Neural cell (in vitro differentiated cells): ENCODE measurements around the gene SKIC8.

ENCODE experiments used
- EP300 ChIP-seq: fragments of 450-650 bp; conservative IDR thresholded peaks from 2 replicates; pipeline ENCODE4 v1.6.1; 2014; ENCODE audit warnings: antibody characterized with exemption, mild to moderate bottlenecking, moderate library complexity; ENCODE audit not compliant: poor library complexity, severe bottlenecking
- POLR2AphosphoS5 ChIP-seq: IDR thresholded peaks from 2 replicates; pipeline ENCODE4 v1.6.1; 2012
- RAD21 ChIP-seq: fragments of 450-650 bp; conservative IDR thresholded peaks from 2 replicates; pipeline ENCODE4 v1.6.1; 2014; ENCODE audit warnings: antibody characterized with exemption, mild to moderate bottlenecking, moderate library complexity
- SMC3 ChIP-seq: fragments of 450-650 bp; conservative IDR thresholded peaks from 2 replicates; pipeline ENCODE4 v1.6.1; 2014; ENCODE audit warnings: antibody characterized with exemption, mild to moderate bottlenecking, moderate library complexity; ENCODE audit not compliant: poor library complexity
- TF ChIP-seq, protein P1 (sequence below): fragments of 450-650 bp; IDR thresholded peaks from 2 replicates; pipeline ENCODE4 v1.5.1; 2014; ENCODE audit warnings: antibody characterized with exemption, mild to moderate bottlenecking, moderate library complexity; ENCODE audit not compliant: poor library complexity, severe bottlenecking
- TF ChIP-seq, protein P2 (sequence below): IDR thresholded peaks from 2 replicates; pipeline ENCODE4 v1.6.1; 2012; ENCODE audit warnings: borderline replicate concordance

DNA sequence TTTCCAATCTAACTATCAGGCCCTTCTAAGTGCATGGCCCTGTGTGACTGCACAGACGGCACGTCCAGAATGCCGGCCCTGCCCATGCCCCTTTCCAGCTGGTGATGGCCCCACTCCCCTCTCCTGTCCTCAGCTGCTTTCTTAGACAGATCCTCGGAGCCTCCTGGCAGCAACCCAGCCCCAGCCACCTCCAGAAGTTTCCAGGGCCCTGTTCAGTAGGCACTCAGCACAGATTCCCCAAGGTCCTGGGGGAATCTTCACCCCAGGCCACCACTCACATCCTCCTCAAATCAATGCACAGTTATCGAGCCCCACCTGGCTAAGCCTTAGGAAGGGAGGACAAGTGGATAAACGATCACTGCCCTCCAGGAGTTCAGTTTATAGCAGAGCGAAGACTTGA, 39.4 kb upstream of the SKIC8 start:
- TF ChIP-seq, protein P1, sequence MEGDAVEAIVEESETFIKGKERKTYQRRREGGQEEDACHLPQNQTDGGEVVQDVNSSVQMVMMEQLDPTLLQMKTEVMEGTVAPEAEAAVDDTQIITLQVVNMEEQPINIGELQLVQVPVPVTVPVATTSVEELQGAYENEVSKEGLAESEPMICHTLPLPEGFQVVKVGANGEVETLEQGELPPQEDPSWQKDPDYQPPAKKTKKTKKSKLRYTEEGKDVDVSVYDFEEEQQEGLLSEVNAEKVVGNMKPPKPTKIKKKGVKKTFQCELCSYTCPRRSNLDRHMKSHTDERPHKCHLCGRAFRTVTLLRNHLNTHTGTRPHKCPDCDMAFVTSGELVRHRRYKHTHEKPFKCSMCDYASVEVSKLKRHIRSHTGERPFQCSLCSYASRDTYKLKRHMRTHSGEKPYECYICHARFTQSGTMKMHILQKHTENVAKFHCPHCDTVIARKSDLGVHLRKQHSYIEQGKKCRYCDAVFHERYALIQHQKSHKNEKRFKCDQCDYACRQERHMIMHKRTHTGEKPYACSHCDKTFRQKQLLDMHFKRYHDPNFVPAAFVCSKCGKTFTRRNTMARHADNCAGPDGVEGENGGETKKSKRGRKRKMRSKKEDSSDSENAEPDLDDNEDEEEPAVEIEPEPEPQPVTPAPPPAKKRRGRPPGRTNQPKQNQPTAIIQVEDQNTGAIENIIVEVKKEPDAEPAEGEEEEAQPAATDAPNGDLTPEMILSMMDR: no peak
- TF ChIP-seq POLR2AphosphoS5: no peak
- no peak for TF ChIP-seq EP300
- TF ChIP-seq SMC3: no peak
- TF ChIP-seq RAD21: no peak
- TF ChIP-seq, protein P2, sequence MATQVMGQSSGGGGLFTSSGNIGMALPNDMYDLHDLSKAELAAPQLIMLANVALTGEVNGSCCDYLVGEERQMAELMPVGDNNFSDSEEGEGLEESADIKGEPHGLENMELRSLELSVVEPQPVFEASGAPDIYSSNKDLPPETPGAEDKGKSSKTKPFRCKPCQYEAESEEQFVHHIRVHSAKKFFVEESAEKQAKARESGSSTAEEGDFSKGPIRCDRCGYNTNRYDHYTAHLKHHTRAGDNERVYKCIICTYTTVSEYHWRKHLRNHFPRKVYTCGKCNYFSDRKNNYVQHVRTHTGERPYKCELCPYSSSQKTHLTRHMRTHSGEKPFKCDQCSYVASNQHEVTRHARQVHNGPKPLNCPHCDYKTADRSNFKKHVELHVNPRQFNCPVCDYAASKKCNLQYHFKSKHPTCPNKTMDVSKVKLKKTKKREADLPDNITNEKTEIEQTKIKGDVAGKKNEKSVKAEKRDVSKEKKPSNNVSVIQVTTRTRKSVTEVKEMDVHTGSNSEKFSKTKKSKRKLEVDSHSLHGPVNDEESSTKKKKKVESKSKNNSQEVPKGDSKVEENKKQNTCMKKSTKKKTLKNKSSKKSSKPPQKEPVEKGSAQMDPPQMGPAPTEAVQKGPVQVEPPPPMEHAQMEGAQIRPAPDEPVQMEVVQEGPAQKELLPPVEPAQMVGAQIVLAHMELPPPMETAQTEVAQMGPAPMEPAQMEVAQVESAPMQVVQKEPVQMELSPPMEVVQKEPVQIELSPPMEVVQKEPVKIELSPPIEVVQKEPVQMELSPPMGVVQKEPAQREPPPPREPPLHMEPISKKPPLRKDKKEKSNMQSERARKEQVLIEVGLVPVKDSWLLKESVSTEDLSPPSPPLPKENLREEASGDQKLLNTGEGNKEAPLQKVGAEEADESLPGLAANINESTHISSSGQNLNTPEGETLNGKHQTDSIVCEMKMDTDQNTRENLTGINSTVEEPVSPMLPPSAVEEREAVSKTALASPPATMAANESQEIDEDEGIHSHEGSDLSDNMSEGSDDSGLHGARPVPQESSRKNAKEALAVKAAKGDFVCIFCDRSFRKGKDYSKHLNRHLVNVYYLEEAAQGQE: no peak
